IMR-90 (cell line): ENCODE results near the gene PDX1. TPM values are rescaled to one million over a fixed set of nuclear protein-coding genes. Genes with fewer than 3 reads are reported as not detected.

Experiments
- ATAC-seq: fragments of 200-7000 bp; cut with Tn5 transposase; 2 replicates; pipeline ENCODE4 v1.9.1; 2020; ENCODE audit warnings: low read depth, mild to moderate bottlenecking, moderate library complexity
- BruUV-seq: library from RNA; stranded (reverse); fragments of 400-500 nt; replicated peaks from 2 replicates; lab custom pipeline; 2021; lab: Mats Ljungman, UMichigan
- CTCF ChIA-PET: fragments of 300-600 bp; formaldehyde crosslinking; extraction: SDS; loops from one replicate; lab custom pipeline; 2021; ENCODE audit warnings: antibody characterized with exemption; lab: Yijun Ruan, JAX
- POLR2A ChIA-PET: fragments of 300-600 bp; sonication (Branson Sonifier 250); formaldehyde crosslinking; loops from one replicate; lab custom pipeline; 2022; ENCODE audit warnings: antibody characterized with exemption; ENCODE audit not compliant: unreplicated experiment; lab: Charles Lee
- DNase-seq: peaks from one replicate; pipeline ENCODE4 v3.0.0; 2013
- H2AFZ ChIP-seq: replicated peaks from 2 replicates; pipeline ENCODE3; 2013; ENCODE audit warnings: low read length, mild to moderate bottlenecking; ENCODE audit not compliant: poor library complexity
- H2AK5ac ChIP-seq: 2 replicates; pipeline ENCODE4 v1.6.1; 2013; ENCODE audit warnings: low read depth, low read length, inconsistent platforms
- H2AK9ac ChIP-seq: replicated peaks from 2 replicates; pipeline ENCODE3; 2013; ENCODE audit warnings: mild to moderate bottlenecking, low read depth, low read length, moderate library complexity; ENCODE audit not compliant: poor library complexity
- H2BK120ac ChIP-seq: 2 replicates; pipeline ENCODE4 v1.6.1; 2013; ENCODE audit warnings: low read depth, low read length, inconsistent platforms
- H2BK15ac ChIP-seq: 3 replicates; pipeline ENCODE4 v1.6.1; 2013; ENCODE audit warnings: low read depth, low read length, inconsistent platforms
- H2BK20ac ChIP-seq: 2 replicates; pipeline ENCODE4 v1.6.1; 2013; ENCODE audit warnings: low read depth, mild to moderate bottlenecking, inconsistent platforms, low read length, moderate library complexity
- H2BK5ac ChIP-seq: 2 replicates; pipeline ENCODE4 v1.6.1; 2013; ENCODE audit warnings: mild to moderate bottlenecking, low read depth, low read length, inconsistent platforms; ENCODE audit not compliant: poor library complexity, severe bottlenecking
- H3K14ac ChIP-seq: replicated peaks from 2 replicates; pipeline ENCODE4 v1.6.1; 2013; ENCODE audit warnings: low read depth, low read length, inconsistent platforms
- H3K18ac ChIP-seq: 2 replicates; pipeline ENCODE4 v1.6.1; 2013; ENCODE audit warnings: low read depth, low read length, control low read depth
- H3K23ac ChIP-seq: 2 replicates; pipeline ENCODE4 v1.6.1; 2013; ENCODE audit warnings: low read depth, low read length, inconsistent platforms
- H3K27ac ChIP-seq: 2 replicates; pipeline ENCODE4 v1.5.1; 2013; ENCODE audit warnings: mild to moderate bottlenecking, control low read depth, low read length; ENCODE audit not compliant: insufficient read depth
- H3K27me3 ChIP-seq: 2 replicates; pipeline ENCODE4 v1.6.1; 2013; ENCODE audit warnings: low read length; ENCODE audit not compliant: control insufficient read depth, insufficient read depth
- H3K36me3 ChIP-seq: 2 replicates; pipeline ENCODE4 v1.6.1; 2013; ENCODE audit warnings: low read length, mixed read lengths; ENCODE audit not compliant: control insufficient read depth, insufficient read depth
- H3K4ac ChIP-seq: 2 replicates; pipeline ENCODE4 v1.6.1; 2013; ENCODE audit warnings: low read depth, low read length, inconsistent platforms
- H3K4me1 ChIP-seq: 2 replicates; pipeline ENCODE4 v1.6.1; 2013; ENCODE audit warnings: low read length, mixed read lengths; ENCODE audit not compliant: control insufficient read depth, insufficient read depth
- H3K4me2 ChIP-seq: 2 replicates; pipeline ENCODE4 v1.6.1; 2013; ENCODE audit warnings: low read depth, mild to moderate bottlenecking, control low read depth, low read length, moderate library complexity
- H3K4me3 ChIP-seq: 2 replicates; pipeline ENCODE4 v1.5.1; 2013; ENCODE audit warnings: low read depth, mild to moderate bottlenecking, control low read depth, low read length, moderate library complexity; ENCODE audit not compliant: insufficient read depth
- H3K56ac ChIP-seq: 2 replicates; pipeline ENCODE4 v1.6.1; 2013; ENCODE audit warnings: low read length, inconsistent platforms; ENCODE audit not compliant: insufficient read depth; ENCODE audit errors: extremely low read depth
- H3K79me1 ChIP-seq, 2 experiments: 2 replicates each; pipeline ENCODE4 v1.6.1; 2013; ENCODE audit warnings: low read length in 2 of 2, inconsistent platforms in 1 of 2, low read depth in 1 of 2
- H3K9ac ChIP-seq: 2 replicates; pipeline ENCODE4 v1.6.1; 2013; ENCODE audit warnings: low read depth, low read length, control low read depth
- H3K9me1 ChIP-seq: 2 replicates; pipeline ENCODE4 v1.6.1; 2013; ENCODE audit warnings: low read length, inconsistent platforms; ENCODE audit not compliant: insufficient read depth
- H3K9me3 ChIP-seq: 2 replicates; pipeline ENCODE4 v1.6.1; 2013; ENCODE audit warnings: low read length; ENCODE audit not compliant: control insufficient read depth, insufficient read depth
- H4K20me1 ChIP-seq: 2 replicates; pipeline ENCODE4 v1.6.1; 2013; ENCODE audit warnings: low read length, inconsistent platforms; ENCODE audit not compliant: insufficient read depth
- H4K5ac ChIP-seq: 2 replicates; pipeline ENCODE4 v1.6.1; 2013; ENCODE audit warnings: mild to moderate bottlenecking, low read depth, low read length, control low read depth
- H4K8ac ChIP-seq, 2 experiments: 2 replicates each; pipeline ENCODE4 v1.6.1; 2013; ENCODE audit warnings: low read depth in 2 of 2, low read length in 2 of 2, control low read depth in 1 of 2, inconsistent platforms in 1 of 2
- H4K91ac ChIP-seq: 2 replicates; pipeline ENCODE4 v1.6.1; 2013; ENCODE audit warnings: low read depth, low read length, inconsistent platforms; ENCODE audit not compliant: insufficient read depth
- BHLHE40 ChIP-seq: fragments of 150-350 bp; IDR thresholded peaks from 2 replicates; pipeline ENCODE4 v1.6.1; 2016; ENCODE audit warnings: mild to moderate bottlenecking, low read depth, low read length
- CEBPB ChIP-seq: IDR thresholded peaks from 2 replicates; pipeline ENCODE4 v1.6.1; 2012; ENCODE audit warnings: low read depth, low read length, improper control_type of control experiment
- CHD1 ChIP-seq: IDR thresholded peaks from 2 replicates; pipeline ENCODE4 v1.6.1; 2012; ENCODE audit warnings: low read depth, low read length, improper control_type of control experiment
- FOS ChIP-seq: fragments of 150-350 bp; IDR thresholded peaks from 2 replicates; pipeline ENCODE4 v1.6.1; 2016; ENCODE audit warnings: low read depth, low read length
- MAFK ChIP-seq: IDR thresholded peaks from 2 replicates; pipeline ENCODE4 v1.6.1; 2012; ENCODE audit warnings: low read depth, low read length, improper control_type of control experiment
- MAZ ChIP-seq: IDR thresholded peaks from 2 replicates; pipeline ENCODE4 v1.6.1; 2012; ENCODE audit warnings: low read depth, mild to moderate bottlenecking, low read length, improper control_type of control experiment, moderate library complexity, borderline replicate concordance
- MXI1 ChIP-seq: IDR thresholded peaks from 2 replicates; pipeline ENCODE4 v1.6.1; 2012; ENCODE audit warnings: low read depth, mild to moderate bottlenecking, low read length, moderate library complexity, borderline replicate concordance
- NFE2L2 ChIP-seq: fragments of 150-350 bp; IDR thresholded peaks from 2 replicates; pipeline ENCODE4 v1.6.1; 2016; ENCODE audit warnings: low read depth, mild to moderate bottlenecking, low read length
- RAD21 ChIP-seq: IDR thresholded peaks from 2 replicates; pipeline ENCODE4 v1.6.1; 2012; ENCODE audit warnings: low read length, improper control_type of control experiment
- RCOR1 ChIP-seq: IDR thresholded peaks from 2 replicates; pipeline ENCODE4 v1.6.1; 2012; ENCODE audit warnings: mild to moderate bottlenecking, low read length, improper control_type of control experiment; ENCODE audit not compliant: insufficient replicate concordance
- USF2 ChIP-seq: fragments of 150-350 bp; IDR thresholded peaks from 2 replicates; pipeline ENCODE4 v1.6.1; 2017; ENCODE audit warnings: mild to moderate bottlenecking, antibody characterized with exemption, low read length, low read depth
- WGBS, 2 experiments: methylation state at CpG; one replicate each; pipeline versions ENCODE4 v1.1.5 to v1.1.7; 2013; ENCODE audit warnings: missing lambda C conversion rate in 2 of 2; ENCODE audit not compliant: insufficient read length in 1 of 2; ENCODE audit errors: extremely low coverage in 2 of 2; 5-methylcytosine and 5-hydroxymethylcytosine counted together
- dilution Hi-C: fragments of 300-500 bp; cut with HindIII; formaldehyde crosslinking; loops from one replicate; pipeline ENCODE4 v1.14.3; 2018; ENCODE audit warnings: low sequenced_read_pairs; ENCODE audit not compliant: unreplicated experiment
- in situ Hi-C: fragments of 300-500 bp; cut with MboI; formaldehyde crosslinking; loops from 3 replicates; pipeline ENCODE4 v1.14.3; 2019; ENCODE audit warnings: low sequenced_read_pairs, inconsistent platforms, mixed read lengths
- intact Hi-C: fragments of 100-400 bp; cut with micrococcal nuclease; formaldehyde crosslinking; loops from 2 replicates; pipeline ENCODE4 v1.10.0; 2022
- polyA plus RNA-seq, 3 experiments: library from polyadenylated mRNA; depleted of rRNA; stranded (reverse); fragments of >200 nt; gene quantifications; 2 replicates each; pipeline ENCODE4 v1.2.3, GENCODE V29; 2012; ENCODE audit warnings: low replicate concordance in 1 of 3
- total RNA-seq: library from RNA; depleted of rRNA; stranded (reverse); fragments of >200 nt; gene quantifications from 2 replicates; pipeline ENCODE4 v1.2.3, GENCODE V29; 2012

PDX1 gene
- total and polyA plus RNA-seq, 2 of the 4 experiments (the other 2 are of a cell fraction), result not detected

- no peak overlapping the region for H3K27ac ChIP-seq
- H3K36me3 ChIP-seq, result no peaks in the 10 kb centered on the region
- no peak overlapping the region for H3K14ac ChIP-seq
- TF ChIP-seq RAD21, result no peak
- TF ChIP-seq USF2, result no peak
- no peak for TF ChIP-seq CHD1
- no peak for TF ChIP-seq MXI1
- TF ChIP-seq FOS, result no peak
- TF ChIP-seq CEBPB, result no peak
- TF ChIP-seq MAFK, result no peak
- TF ChIP-seq BHLHE40, result no peak
- no peak for TF ChIP-seq MAZ
- TF ChIP-seq RCOR1, result no peak
- TF ChIP-seq NFE2L2, result no peak
- ChIA-PET POLR2A (no interaction called here), CTCF (no interaction called here)
- no peak overlapping the region for H2BK120ac ChIP-seq
- H3K4me1 ChIP-seq, result no peaks in the 10 kb centered on the region
- H3K79me1 ChIP-seq, result no peaks in the 10 kb centered on the region
- H4K5ac ChIP-seq, result no peak overlapping the region
- dilution Hi-C loops (no loop called here), in situ Hi-C loops (no loop called here), intact Hi-C loops (no loop called here)
- H3K56ac ChIP-seq, result no peak overlapping the region
- no peak overlapping the region for H4K8ac ChIP-seq
- H3K18ac ChIP-seq, result no peak overlapping the region
- no peak overlapping the region for H3K4me2 ChIP-seq
- no peak overlapping the region for H2BK15ac ChIP-seq
- peaks cover 97% of the 10 kb centered on the region for H3K27me3 ChIP-seq
- no peak overlapping the region for H2AK9ac ChIP-seq
- H3K23ac ChIP-seq, result no peak overlapping the region
- 10% methylated on average over 8 of the region's 13 CpGs; no CpG with 5 or more reads in 1 of the 2 experiments for WGBS, 2 experiments
- peaks cover 4% of the 10 kb centered on the region for H4K20me1 ChIP-seq
- ATAC-seq (no peak), DNase-seq (no peak)
- H2BK20ac ChIP-seq, result no peak overlapping the region
- no peak overlapping the region for H4K91ac ChIP-seq
- H3K4ac ChIP-seq, result no peak overlapping the region
- no peak overlapping the region for H3K9ac ChIP-seq
- no peaks in the 10 kb centered on the region; the same call in 1 of the 2 replicates for H3K9me1 ChIP-seq
- no TSS peak for BruUV-seq
- no peak overlapping the region for H2AK5ac ChIP-seq
- no peak overlapping the region for H2BK5ac ChIP-seq
- no peak overlapping the region for H2AFZ ChIP-seq
- no peak overlapping the region for H3K4me3 ChIP-seq
- H3K9me3 ChIP-seq, result peaks cover 3% of the 10 kb centered on the region; the same call in 1 of the 2 replicates
Measured at GRCh38 chr13:27971236-27971645, 51.4 kb downstream of the PDX1 start.
